ENCODE measurements around the gene PCDH9. TPM values are rescaled to one million over a fixed set of nuclear protein-coding genes. Genes with fewer than 3 reads are reported as not detected.

PCDH9 gene
- total RNA-seq, 1 experiment from 2014 or later = 10.1 TPM

GRCh38 chr13:66994517-66995202 is 235.5 kb downstream of the PCDH9 start:
- ChIA-PET POLR2A (no interaction called here), CTCF (interaction anchor here (0.7 to 2.4 kb wide), 5 partner anchors 10 to 1467 kb away, joined by 3 to 5 read pairs (median 3); no protein-coding TSS in a partner anchor)
- BruUV-seq (replicated peaks) = no TSS peak
- H3K27ac Mint-ChIP-seq (ENCODE audit: low read depth, unreplicated experiment) = peak overlapping the region; percentile 31
- peak overlapping the region; percentile 46 for H3K4me3 Mint-ChIP-seq (ENCODE audit: unreplicated experiment)
- H3K4me1 Mint-ChIP-seq (ENCODE audit: insufficient read depth, unreplicated experiment) = peaks cover 13% of the 10 kb centered on the region
- peaks cover 13% of the 10 kb centered on the region for H3K9me3 Mint-ChIP-seq (ENCODE audit: unreplicated experiment)
- no peak for DNase-seq (ENCODE audit: unreplicated experiment)
- H3K36me3 Mint-ChIP-seq (ENCODE audit: insufficient read depth, unreplicated experiment) = no peaks in the 10 kb centered on the region
- TF ChIP-seq CTCF (IDR thresholded peaks at IDR 0.05; ENCODE audit: unreplicated experiment) = no peak
- intact Hi-C loops (cut with micrococcal nuclease) = loop anchor here (5.0 to 10.0 kb wide), 2 partner anchors 230 to 307 kb away; no protein-coding TSS in a partner anchor
- H3K27me3 Mint-ChIP-seq (ENCODE audit: insufficient read depth, unreplicated experiment) = no peaks in the 10 kb centered on the region

- H3K36me3 Mint-ChIP-seq (ENCODE audit: insufficient read depth, unreplicated experiment) = no peaks in the 10 kb centered on the region
- intact Hi-C loops (cut with micrococcal nuclease) = loop anchor here (5.0 to 10.0 kb wide), 2 partner anchors 231 to 307 kb away; no protein-coding TSS in a partner anchor
- peaks cover 13% of the 10 kb centered on the region for H3K9me3 Mint-ChIP-seq (ENCODE audit: unreplicated experiment)
- peak; percentile 70 for DNase-seq (ENCODE audit: unreplicated experiment)
- POLR2A ChIA-PET = interaction anchor here (0.7 kb wide), 1 partner anchor 279 kb away, joined by 3 read pairs; no protein-coding TSS in a partner anchor
- H3K4me1 Mint-ChIP-seq (ENCODE audit: insufficient read depth, unreplicated experiment) = peaks cover 13% of the 10 kb centered on the region
- CTCF ChIA-PET = interaction anchor here (0.5 to 2.4 kb wide), 6 partner anchors 11 to 1467 kb away, joined by 3 to 5 read pairs (median 3); no protein-coding TSS in a partner anchor
- H3K27ac Mint-ChIP-seq (ENCODE audit: low read depth, unreplicated experiment) = peak overlapping the region; percentile 31
- no TSS peak for BruUV-seq (replicated peaks)
- no peaks in the 10 kb centered on the region for H3K27me3 Mint-ChIP-seq (ENCODE audit: insufficient read depth, unreplicated experiment)
- peak overlapping the region; percentile 46 for H3K4me3 Mint-ChIP-seq (ENCODE audit: unreplicated experiment)
- TF ChIP-seq CTCF (IDR thresholded peaks at IDR 0.05; ENCODE audit: unreplicated experiment) = peak; percentile 42
Measured at GRCh38 chr13:66994097-66994496, 236.0 kb downstream of the PCDH9 start.

GRCh38 chr13:66992719-66993118 is 237.4 kb downstream of the PCDH9 start:
- Mint-ChIP-seq H3K4me3 (ENCODE audit: unreplicated experiment) (no peak overlapping the region), H3K27ac (ENCODE audit: low read depth, unreplicated experiment) (peak overlapping the region; percentile 11), H3K4me1 (ENCODE audit: insufficient read depth, unreplicated experiment) (peaks cover 13% of the 10 kb centered on the region), H3K9me3 (ENCODE audit: unreplicated experiment) (peaks cover under 1% of the 10 kb centered on the region), H3K36me3 (ENCODE audit: insufficient read depth, unreplicated experiment) (no peaks in the 10 kb centered on the region), H3K27me3 (ENCODE audit: insufficient read depth, unreplicated experiment) (no peaks in the 10 kb centered on the region)
- no TSS peak for BruUV-seq (replicated peaks)
- CTCF ChIA-PET = interaction anchor here (0.6 to 1.7 kb wide), 3 partner anchors 15 to 298 kb away, joined by 3 to 4 read pairs (median 4); no protein-coding TSS in a partner anchor
- intact Hi-C loops (cut with micrococcal nuclease) = loop anchor here (5.0 to 10.0 kb wide), 2 partner anchors 232 to 305 kb away; no protein-coding TSS in a partner anchor
- DNase-seq (ENCODE audit: unreplicated experiment) = no peak
- TF ChIP-seq CTCF (IDR thresholded peaks at IDR 0.05; ENCODE audit: unreplicated experiment) = no peak
- POLR2A ChIA-PET = interaction anchor here (0.6 to 0.7 kb wide), 2 partner anchors 78 to 1120 kb away, joined by 3 to 4 read pairs; no protein-coding TSS in a partner anchor

GRCh38 chr13:66992183-66992582 is 238.0 kb downstream of the PCDH9 start:
- no peaks in the 10 kb centered on the region for H3K9me3 Mint-ChIP-seq (ENCODE audit: unreplicated experiment)
- no peak overlapping the region for H3K4me3 Mint-ChIP-seq (ENCODE audit: unreplicated experiment)
- ChIA-PET CTCF (interaction anchor here (0.7 to 1.7 kb wide), 3 partner anchors 16 to 211 kb away, joined by 3 to 4 read pairs (median 3); no protein-coding TSS in a partner anchor), POLR2A (interaction anchor here (0.7 kb wide), 1 partner anchor 1120 kb away, joined by 4 read pairs; no protein-coding TSS in a partner anchor)
- H3K4me1 Mint-ChIP-seq (ENCODE audit: insufficient read depth, unreplicated experiment) = peaks cover 13% of the 10 kb centered on the region
- no peak for TF ChIP-seq CTCF (IDR thresholded peaks at IDR 0.05; ENCODE audit: unreplicated experiment)
- no peaks in the 10 kb centered on the region for H3K27me3 Mint-ChIP-seq (ENCODE audit: insufficient read depth, unreplicated experiment)
- peak overlapping the region; percentile 11 for H3K27ac Mint-ChIP-seq (ENCODE audit: low read depth, unreplicated experiment)
- H3K36me3 Mint-ChIP-seq (ENCODE audit: insufficient read depth, unreplicated experiment) = no peaks in the 10 kb centered on the region
- peak; percentile 64 for DNase-seq (ENCODE audit: unreplicated experiment)
- no TSS peak for BruUV-seq (replicated peaks)
- intact Hi-C loops (cut with micrococcal nuclease) = loop anchor here (5.0 to 10.0 kb wide), 2 partner anchors 233 to 305 kb away; no protein-coding TSS in a partner anchor

Data from MCF 10A (cell line).